HT-29 (cell line): Measurements from ENCODE around the gene ADD1. TPM values are rescaled to one million over a fixed set of nuclear protein-coding genes. Genes with fewer than 3 reads are reported as not detected.

ENCODE experiments used
- DNase-seq: peaks from one replicate; pipeline ENCODE4 v3.0.0-alpha.2; 2015; ENCODE audit warnings: low spot score
- total RNA-seq: library from RNA; depleted of rRNA; stranded (reverse); fragments of >200 nt; shearing (Covaris generic); gene quantifications from 2 replicates; pipeline ENCODE4 v1.2.3, GENCODE V29; 2014

Gene ADD1
- total RNA-seq, 1 experiment from 2014 or later = 167 TPM

- no peak for DNase-seq
Measured at GRCh38 chr4:2859514-2859913, 15.9 kb downstream of the ADD1 start.

GRCh38 chr4:2860391-2861348 lies 17.0 kb downstream of the ADD1 start:
- DNase-seq = no peak

GRCh38 chr4:2861631-2862436 lies 18.2 kb downstream of the ADD1 start:
- no peak for DNase-seq

DNA sequence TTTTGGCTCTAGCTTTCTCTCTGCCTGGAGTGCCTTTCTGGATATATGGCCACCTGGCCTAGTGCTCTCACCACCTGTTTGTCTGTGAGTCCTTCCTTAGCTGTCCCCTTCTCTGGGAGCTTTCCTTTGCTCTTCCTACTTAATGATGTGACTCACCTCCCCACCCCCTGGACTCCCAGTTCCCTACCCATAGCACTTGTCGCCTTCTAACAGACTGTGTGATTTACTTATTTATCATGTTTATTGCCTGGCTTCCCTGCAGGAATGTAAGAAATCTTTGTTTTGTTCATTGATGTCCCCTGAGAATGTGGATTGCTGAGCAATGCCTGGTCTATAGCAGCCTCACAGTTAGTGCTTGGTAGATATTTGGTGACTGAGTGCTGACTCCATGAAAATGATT lies 18.9 kb downstream of the ADD1 start:
- peak; percentile 65 for DNase-seq

GRCh38 chr4:2863649-2864048 lies 20.0 kb downstream of the ADD1 start:
- no peak for DNase-seq

GRCh38 chr4:2865196-2865780 lies 21.6 kb downstream of the ADD1 start:
- no peak for DNase-seq

GRCh38 chr4:2866160-2866861 lies 22.7 kb downstream of the ADD1 start:
- no peak for DNase-seq

DNA sequence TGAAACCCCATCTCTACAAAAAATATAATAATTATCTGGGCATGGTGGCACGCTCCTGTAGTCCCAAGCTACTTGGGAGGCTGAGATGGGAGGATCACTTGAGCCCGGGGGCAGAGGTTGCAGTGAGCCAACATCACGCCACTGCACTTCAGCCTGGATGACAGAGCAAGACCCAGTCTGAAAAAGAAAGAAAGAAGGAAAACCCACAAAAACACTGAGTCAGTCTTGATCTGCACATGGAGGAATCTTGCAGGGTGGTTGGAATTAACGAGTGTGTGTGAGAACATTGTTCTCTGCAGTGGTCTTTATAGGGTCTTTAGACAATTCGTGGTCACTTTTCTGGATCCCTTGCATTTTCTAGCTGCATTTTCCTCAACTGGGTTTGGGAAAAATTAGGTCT lies 23.2 kb downstream of the ADD1 start:
- no peak for DNase-seq

DNA sequence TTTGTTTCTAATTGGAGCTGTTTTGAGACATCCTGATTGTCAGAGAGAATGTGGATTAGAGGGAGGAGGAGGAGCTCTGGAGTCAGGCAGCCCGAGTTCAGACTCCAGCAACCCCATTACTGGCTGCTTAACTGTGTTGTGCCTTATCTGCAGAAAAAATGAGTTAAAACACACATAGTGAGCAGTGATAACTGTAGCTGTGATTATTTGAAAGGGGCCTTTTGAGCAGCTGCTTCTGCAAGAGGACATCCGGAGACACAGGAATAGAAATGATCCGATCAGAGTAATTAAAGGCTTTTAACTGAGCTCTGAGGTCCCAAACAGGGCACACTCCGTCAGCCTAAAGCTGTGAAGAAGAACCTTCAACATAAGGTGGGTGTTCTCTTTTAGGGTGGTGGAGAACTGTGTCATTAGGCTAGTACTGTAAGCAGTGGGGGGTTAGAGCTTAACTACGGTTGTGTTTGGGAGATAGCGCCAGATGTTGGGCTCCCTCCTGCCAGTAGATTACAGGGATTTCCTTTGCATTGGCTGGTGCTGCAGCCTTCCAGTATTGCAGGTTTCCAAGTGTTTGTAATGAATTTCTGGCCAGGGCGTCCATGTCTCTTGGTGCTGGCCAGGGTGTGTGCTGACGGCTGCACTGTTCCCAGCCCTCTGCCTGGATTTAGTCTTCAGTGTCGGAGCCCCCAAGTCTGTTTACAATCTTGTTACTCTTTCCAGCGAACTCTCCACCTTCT lies 24.3 kb downstream of the ADD1 start:
- DNase-seq = no peak

DNA sequence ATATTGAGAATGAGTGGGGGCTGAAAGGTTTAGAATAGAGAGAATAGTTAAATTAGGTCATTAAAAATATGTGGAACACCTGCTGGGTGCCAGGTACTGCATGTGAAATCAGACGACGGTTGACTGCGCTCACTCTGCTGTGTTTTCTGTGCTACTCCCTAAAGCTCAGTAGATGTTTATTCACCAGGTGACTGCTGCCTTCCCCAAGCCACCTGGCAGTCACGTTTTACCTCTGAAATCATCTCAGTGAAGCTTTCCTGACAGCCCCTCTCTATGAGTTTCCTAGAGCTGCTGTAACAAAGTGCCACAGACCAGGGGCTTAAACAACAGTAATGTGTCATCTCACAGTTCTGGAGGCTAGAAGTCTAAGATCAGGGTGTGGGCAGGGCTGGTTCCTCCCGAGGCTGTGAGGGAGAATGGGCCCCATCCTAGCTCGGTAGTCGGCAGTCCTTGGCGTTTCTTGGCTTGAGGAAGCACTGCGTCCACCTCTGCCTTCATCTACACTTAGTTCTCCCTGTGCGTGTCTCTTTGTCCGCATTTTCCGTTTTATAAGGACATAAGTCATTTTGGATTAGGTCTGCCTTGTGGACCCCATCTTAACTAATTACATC lies 25.3 kb downstream of the ADD1 start:
- no peak for DNase-seq

DNA sequence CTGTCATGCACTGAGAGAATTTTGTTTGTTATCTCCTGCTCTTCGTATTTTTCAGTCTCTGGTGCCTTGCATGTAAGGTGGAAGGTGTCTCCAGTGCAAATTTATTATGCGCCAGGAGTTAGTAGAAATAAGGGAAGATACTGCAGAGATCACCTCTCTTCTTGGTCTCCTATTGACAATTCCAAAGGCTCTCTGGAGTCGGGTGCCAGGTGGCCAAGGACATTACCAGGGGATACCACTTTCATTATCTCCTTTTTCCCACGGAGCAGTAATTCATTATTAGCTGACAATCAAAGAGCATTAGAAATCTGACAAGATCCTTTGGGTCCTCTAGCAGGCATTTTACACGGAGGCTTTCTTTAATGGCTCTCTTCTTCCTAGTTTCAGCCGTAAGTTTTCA lies 26.0 kb downstream of the ADD1 start:
- no peak for DNase-seq

DNA sequence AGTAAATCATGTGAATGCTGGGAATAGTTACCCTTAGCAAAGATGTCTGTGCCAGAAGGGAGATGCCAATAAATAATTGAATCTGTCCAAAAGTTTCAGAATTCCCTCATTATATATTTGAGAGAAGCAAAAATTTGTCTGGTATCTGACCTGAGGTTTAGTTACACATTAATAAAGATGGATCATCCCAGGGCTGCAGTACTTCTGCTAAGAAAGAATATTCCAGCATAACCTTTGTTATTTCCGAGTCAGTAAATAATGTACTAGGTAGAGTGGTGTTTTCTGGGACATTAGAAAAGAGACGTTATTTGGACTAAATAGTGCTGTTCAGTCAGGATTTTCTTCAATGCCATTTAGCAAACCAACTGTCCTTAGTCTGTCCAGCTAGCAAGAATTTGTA lies 26.4 kb downstream of the ADD1 start:
- no peak for DNase-seq

- DNase-seq = no peak
Measured at GRCh38 chr4:2871466-2871865, 27.8 kb downstream of the ADD1 start.

- no peak for DNase-seq
Measured at GRCh38 chr4:2871911-2872310, 28.3 kb downstream of the ADD1 start.

GRCh38 chr4:2873329-2873728 lies 29.7 kb downstream of the ADD1 start:
- DNase-seq = peak; percentile 28

- DNase-seq = no peak
Measured at GRCh38 chr4:2874861-2875260, 31.2 kb downstream of the ADD1 start.

DNA sequence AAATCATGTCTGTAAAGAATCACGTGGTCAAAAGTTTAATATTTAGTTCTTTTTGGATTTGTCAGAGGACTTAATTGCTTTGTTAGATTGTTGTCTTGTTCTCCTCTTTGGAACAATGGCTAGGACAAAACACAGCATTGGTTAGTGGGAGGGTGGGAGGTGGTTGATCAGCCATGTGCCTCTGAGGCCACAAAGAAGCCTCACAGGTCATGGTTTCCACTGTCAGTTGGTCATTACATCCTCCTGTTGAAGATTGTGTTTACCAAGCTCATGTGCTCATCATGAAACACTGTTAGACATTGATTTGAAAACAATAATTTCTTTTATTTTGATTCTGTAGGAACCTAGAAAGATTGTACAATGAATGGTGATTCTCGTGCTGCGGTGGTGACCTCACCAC lies 31.9 kb downstream of the ADD1 start:
- DNase-seq = no peak

DNA sequence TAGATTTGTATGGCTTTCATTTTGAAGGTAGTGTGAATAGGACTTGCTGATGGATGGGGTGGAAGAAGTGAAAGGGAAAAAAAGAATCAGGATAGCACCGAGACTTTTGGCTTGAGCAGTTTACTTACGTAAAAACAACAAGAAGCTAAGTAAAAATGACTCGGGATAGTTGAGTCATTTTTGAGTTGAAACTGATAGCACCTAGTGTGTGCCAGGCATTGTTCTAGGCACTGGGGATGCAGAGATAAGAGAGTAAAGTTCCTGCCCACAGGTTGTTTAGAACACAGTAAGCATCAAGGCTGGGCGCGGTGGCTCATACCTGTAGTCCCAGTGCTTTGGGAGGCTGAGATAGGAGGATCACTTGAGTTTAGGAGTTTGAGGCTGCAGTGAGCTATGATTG lies 34.7 kb downstream of the ADD1 start:
- no peak for DNase-seq

DNA sequence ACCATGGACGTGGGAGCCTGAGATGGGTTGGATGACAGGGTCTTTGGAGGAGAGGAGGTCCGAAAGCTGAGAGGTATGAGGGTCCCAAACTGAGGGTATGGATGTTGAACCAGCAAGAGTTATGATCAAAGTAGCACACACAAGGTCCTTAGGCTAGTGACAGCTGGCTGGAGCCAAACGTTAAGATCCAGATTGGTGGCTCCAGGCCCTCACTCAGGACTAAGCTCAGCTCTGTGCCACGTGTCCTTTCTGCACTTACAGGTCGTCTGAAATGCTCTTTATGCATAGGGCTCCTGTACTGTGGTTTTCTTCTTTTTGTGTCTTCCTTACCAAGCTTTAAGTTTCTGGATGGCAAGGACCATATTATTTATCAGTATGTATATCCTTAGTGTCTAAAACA lies 35.4 kb downstream of the ADD1 start:
- DNase-seq = no peak

DNA sequence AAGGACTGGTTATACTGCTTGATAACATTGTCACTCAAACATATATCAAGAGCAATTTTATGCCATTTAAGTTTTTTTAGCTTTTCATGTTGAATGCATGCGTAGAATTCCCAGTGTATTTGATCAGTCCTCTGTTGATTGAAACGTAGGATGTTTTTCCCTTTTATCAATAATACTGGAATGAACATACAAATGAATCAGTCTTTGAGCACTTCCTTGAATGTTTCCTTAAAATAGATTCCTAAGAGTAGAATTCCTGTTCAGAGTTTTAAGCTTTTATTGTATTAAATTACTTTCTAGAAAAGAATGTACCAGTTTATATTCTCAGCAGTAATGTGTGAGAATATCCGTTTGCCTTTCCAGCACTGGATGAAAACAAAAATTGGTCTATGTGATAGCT lies 37.8 kb downstream of the ADD1 start:
- no peak for DNase-seq

GRCh38 chr4:2882341-2882740 lies 38.7 kb downstream of the ADD1 start:
- no peak for DNase-seq
